HG03095 (cell line): ENCODE data around the gene SSBP3.
"Not testable (repeated sequence)": the region's sequence is repeated elsewhere in the genome, so short reads cannot be mapped to it uniquely, and the experiment has no call there.

ENCODE experiments used
- ATAC-seq: cut with Tn5 transposase; IDR thresholded peaks from one replicate; pipeline ENCODE4 v1.9.1; 2021; ENCODE audit warnings: moderate library complexity; ENCODE audit not compliant: unreplicated experiment

Gene SSBP3

DNA sequence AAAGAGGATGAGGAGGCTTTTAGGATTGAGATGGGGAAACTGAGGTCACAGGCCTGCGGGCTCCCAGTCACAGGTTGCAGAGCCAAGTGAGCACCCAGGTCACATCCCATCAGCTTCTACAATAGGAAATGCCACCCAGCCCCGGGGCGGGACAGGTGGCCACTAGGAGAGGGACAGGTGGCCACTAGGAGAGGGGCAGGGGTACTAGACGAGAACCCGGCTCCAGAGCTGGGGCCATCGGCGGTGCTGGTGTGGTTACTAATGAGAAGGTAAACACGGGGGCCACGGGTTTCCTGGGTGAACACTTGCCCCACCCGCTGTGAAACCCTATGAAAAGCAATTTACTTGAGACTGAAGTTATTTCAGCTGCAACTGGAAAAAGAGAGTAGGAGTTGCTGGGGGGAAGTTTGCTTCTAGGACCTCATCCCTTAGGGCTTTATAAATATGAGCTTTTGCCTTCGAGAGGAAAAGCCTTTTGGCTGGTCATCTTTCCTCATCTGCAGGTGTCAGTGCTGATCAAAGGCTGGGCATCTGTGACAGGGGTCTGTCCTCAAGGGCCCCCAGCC is 153.7 kb downstream of the SSBP3 start:
- ATAC-seq: no peak

DNA sequence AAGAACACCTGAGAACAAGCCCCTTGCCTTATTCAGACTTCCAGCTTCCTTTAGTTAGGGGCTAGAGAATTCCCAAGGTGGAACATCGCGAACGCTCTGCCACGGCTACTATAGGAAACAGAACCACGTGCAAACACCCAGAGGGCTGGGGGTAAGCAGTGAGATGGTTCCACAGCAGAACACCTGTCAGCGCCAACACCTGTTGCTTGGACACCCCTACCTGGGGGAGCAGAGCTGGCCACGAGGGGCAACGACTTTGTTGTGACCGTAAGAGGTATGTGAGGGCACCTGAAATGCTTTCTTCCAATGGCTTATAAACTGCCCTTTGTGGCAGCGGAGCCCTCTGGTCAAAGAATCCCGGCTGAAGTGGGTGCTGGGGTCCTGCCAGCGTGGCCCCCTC is 155.5 kb downstream of the SSBP3 start:
- ATAC-seq: no peak

DNA sequence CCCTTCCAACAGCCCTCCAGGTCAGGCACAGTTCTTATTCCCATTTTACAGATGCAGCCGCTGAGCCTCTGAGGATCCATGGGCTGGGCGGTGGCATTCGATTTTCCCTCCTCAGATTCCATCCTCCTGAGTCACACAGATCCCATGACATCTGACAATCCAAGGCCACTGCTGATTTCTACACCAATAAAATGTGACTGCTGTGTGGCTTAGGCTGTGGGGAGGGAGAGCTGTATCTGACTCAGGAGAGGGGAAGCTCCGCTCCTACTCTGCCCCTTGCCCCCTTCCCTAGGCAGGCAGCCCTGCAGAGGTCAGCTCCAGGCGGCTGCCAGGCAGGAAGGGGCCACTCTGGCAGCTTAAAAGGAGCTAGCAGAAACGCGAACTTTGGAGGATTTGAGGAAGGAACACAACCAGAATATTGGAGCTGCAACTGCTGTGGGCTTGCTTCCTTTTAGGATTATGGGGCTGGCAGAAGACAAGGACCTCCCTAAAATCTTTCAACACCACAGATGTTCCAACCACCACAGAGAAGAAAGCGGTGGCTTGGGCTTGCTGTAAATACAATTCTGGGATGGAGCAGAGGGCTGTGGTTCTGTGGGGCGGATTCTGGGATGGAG is 156.3 kb downstream of the SSBP3 start:
- ATAC-seq: no peak

DNA sequence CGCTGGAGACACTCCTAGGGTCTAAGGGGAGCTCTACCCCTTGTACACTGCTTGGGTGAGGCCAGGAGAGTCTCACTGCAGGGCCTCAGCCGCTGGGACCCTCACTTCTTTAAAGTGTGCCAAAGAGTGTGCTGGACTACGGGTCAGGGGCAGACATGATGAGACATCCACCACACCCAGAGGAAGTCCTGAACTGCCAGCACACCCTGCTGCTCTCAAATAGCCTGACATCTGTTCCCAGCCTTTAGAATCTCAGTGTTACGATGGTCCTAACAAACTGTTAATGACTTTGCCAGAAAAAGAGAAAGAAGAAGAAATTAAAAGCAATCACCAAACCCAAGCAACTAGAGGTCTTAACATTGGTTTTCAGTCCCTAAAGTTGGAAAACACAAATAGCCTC is 157.2 kb downstream of the SSBP3 start:
- ATAC-seq: no peak

DNA sequence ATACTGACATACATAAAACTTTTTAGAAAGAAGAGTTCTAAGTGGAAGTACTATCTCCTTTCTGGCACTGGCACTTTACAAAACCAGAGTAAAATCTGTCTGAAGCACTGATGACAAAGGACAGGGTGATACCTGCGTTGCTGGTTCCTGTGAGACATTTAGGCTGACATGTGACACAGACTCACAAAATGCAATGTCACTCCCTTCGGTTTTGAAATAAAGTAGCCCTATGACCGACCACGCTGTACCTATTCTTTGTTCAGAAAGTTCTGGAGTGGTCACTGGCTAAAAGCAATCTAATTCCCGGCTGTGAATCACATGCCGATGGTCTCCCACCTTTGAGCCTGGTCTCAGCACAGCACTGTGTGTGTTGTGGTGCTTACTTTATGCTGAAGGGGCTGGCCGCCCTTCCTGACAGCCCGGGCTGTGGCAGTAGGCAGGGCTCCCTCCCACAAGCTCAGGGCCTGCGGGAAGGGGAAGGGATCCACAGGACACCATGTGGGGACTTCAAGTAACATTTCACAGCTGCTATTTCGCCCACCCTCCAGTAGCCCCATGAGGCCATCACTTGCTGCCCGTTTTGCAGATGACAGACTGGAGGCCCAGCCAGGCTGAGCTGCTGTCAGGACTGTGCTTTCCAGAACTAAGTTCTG is 158.2 kb downstream of the SSBP3 start:
- no peak for ATAC-seq

DNA sequence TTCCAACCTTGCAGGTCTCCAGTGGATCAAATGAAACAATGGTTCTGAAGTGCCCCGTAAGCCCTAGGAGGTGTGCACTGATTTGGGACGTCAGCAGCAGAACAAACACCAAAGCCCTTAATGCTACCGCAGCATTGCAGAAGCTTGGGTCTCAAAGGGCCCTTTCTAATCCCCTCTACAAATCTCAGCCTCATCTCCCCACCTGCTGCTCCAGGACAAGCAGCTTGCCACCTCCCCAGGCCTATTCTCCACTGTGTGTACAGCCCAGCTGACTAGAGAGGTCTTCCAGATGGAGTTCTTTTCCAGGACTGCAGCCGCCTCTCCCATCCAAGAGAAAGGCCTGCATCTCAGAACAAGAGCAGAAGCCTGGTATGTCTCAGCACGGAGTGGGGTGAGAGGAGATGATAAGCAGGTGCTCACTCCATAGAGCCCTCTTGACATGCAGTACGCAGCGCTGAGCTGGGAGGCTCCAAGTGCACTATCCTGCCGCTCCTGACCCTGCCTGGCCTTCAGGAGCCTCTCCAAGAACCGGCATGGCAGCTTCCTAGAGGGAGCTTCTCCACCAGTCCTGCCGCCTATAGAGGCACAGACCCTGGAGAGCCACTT is 160.0 kb downstream of the SSBP3 start:
- no peak for ATAC-seq

DNA sequence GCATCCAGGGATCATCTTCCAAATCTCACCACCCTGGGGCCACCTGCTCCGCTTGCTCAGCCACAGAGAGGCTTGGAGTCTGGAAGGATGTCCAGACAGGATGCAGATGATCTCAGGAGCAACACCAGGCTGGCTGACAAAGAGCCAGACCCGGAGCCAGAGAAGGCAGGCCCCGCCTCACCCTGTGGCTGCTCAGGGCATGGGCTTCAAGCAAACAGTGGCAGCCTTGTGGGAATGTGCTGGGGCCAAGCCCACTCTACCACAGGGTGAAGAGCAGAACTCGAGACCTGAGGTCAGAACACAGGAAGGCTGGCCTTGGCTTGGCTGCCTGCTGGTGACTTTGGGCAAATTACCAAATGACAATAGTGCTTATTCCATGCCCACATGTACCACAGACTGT is 160.7 kb downstream of the SSBP3 start:
- no peak for ATAC-seq

DNA sequence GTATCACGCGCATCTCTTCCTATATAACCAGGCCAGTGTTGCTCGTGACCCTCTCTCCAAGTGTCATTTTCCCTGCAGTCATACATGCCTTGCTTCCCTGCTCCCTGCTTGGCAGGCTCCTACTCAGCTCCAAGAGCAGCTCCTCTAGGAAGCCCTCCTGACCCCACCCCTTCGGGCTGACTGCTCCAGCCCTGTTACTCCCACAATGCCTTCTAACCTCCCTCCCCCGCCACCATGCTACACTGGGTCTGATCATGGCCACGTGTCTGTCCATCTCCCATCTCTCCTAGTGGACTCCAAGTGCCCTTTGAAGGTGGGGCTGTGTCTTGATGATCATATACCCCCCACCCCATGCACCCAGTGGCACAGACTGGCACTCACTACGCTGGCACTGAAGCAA is 161.5 kb downstream of the SSBP3 start:
- no peak for ATAC-seq

DNA sequence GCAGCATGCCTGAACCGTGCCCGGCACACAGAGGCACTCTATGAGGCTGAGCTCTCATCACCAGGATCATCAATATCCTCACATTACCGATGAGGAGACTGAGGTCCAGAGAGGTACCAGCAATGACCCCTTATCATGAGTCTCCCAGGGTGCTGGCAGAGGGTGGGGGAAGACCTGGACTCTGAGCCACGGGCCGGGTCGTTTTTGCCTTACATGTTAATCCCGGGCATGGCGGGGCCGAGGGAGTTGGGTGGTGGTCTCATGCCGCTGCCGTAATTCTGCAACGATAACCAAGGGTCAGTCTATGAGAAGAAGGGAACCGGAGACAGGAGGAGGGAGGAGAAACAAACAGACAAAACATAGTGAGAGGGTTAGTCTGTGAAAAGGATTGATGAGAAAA is 163.2 kb downstream of the SSBP3 start:
- no peak for ATAC-seq

DNA sequence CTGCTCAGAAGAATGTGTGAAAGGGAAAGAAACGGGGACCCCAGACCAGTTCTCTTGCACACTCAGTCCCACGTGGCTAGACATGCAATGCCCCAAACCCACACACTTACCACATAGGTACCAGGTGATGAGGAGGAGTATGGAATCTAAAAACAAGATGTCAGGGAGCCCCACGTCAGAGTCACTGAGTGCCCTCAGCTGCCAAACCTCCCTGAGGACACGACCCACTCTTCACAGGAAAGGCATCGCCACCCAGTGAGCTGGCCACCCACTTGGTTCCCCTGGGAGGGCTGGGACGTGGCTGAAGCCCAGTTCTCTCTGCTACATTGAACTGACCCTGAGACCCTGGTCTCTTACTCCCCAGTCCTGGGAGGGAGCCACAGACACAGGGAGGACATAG is 164.8 kb downstream of the SSBP3 start:
- ATAC-seq: no peak

DNA sequence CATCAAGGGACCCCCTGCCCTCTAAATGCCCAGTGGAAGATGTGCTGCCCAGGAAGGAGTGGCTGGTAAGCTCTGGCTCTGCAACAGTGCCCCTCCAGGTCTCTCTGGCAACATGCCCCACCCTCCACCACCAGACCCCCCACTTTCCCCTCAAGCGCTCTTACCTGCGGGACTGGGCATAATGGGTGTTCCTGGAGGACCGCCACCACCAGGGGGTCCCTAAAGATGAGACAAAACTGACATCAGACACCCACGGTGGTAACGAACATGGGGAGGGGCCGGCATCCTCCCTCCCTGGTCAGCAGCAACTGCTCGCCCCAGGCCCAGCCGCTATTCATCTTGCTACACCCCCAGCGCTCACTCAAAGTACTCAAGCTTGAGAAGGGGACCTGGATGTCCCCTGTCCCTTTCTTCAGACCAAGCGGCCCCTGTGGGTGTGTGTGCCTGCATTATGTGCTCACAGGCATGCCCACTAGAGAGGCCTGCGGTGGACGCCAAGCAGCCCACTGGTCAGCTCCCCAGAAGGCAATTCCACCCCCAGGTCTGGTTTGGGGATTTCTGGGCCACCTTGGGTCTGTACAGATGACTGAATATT is 165.4 kb downstream of the SSBP3 start:
- no peak for ATAC-seq

DNA sequence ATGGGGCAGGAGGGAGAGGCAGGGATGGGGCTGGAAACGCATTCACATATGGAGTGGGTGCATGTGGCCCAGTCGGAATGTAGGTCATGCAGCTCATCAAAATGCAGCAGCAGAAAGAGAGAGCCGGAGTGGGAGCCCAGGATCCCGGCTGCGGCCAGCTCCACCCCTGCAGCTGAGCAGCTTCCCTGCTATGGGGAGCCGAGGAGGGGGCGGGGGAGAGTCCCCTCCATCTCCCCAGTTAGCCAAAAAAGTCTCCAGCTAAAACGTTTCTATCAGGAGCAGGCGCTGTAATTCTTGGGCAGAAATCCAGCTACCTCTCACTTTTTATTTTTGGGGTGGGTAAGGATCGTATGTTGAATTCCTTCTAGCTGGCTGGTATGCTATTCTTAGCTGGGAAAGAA is 166.6 kb downstream of the SSBP3 start:
- ATAC-seq: no peak

DNA sequence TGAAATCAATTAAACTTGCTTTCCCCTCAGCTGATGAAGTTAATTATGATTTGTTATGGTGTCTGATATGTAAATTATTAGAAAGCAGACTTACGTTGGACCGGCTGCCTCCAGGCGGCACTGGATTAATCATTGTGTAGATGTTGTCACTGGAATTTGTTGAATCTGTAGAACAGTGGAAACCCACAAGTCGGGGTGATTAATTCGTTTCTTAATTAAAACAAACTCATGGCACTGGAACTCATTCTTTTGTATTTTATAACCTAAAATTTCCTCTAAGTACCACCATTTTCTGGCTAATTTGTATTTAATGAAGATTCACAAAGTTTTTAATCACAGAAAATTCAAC is 167.2 kb downstream of the SSBP3 start:
- no peak for ATAC-seq

DNA sequence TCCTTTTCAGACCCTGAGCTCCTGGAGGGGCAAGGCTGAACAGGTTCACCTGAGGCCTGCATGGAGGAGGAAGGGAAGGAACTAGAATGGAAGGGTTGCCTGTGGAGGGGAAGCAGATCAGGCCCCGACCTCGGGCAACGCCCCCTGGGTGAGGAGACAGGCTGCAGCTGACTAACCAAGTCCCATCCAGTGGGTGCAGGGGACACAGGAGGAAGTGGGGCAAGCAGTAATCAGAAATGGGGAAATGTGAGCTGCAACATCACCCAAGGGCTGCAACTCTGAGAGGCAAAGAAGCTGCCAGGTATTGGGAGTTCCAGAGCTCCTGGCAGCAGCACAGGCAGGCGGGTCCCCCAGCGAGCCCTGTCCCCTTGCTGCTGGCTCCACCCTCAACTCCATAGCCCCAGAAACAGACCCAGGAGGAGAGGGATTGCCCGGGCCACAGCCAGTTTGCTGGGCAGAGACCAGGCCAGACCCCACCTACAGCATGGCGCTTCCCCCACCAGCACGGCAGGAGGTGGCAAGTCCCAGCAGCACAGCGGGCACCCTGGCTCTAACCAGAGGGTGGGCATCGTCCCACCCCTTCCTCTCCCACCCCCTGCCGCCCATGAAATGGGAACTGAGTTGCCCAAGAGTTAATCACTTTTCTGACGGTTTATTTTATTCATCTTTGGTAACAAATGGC is 167.7 kb downstream of the SSBP3 start:
- ATAC-seq: no peak

DNA sequence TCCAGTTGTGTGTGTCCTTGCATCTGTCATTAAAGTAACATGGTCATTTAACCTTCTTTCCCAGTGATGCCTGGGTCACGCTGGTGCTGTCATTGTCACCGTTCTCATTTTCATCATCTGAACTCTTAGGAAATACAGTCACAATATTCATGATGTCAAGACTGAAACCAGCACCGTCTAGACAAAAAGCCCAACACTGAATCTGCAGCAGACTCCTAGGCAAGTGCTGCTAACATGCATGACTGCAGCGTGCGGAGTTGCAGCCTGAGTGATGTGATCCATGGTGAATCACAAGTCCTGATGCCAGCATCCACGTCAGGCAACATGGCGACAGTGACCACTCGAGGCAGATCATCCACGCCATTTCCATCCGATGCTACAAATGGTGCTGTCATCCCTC is 168.6 kb downstream of the SSBP3 start:
- ATAC-seq: no peak

DNA sequence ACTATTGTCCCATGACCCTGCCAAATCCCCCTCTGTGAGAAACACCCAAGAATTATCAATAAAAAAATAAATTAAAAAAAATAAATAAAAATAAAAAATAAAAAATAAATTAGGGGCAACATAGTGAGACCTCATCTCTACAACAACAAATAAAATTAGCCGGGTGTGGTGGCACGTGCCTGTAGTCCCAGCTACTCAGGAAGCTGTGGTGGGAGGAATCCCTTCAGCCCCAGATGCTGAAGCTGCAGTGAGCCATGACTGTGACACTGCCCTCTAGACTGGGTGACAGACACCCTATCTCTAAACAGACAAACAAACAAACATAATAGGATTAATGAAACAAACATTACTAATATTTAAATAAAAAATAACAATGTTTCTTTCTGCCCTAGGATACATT is 171.9 kb downstream of the SSBP3 start:
- ATAC-seq: no peak

DNA sequence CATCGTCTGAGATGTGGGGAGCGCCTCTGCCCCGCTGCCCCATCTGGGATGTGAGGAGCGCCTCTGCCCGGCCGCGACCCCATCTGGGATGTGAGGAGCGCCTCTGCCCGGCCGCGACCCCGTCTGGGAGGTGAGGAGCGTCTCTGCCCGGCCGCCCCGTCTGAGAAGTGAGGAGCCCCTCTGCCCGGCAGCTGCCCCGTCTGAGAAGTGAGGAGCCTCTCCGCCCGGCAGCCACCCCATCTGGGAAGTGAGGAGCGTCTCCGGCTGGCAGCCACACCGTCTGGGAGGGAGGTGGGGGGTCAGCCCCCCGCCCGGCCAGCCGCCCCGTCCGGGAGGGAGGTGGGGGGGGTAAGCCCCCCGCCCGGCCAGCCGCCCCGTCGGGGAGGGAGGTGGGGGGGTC is 173.0 kb downstream of the SSBP3 start:
- ATAC-seq: not testable (repeated sequence)

DNA sequence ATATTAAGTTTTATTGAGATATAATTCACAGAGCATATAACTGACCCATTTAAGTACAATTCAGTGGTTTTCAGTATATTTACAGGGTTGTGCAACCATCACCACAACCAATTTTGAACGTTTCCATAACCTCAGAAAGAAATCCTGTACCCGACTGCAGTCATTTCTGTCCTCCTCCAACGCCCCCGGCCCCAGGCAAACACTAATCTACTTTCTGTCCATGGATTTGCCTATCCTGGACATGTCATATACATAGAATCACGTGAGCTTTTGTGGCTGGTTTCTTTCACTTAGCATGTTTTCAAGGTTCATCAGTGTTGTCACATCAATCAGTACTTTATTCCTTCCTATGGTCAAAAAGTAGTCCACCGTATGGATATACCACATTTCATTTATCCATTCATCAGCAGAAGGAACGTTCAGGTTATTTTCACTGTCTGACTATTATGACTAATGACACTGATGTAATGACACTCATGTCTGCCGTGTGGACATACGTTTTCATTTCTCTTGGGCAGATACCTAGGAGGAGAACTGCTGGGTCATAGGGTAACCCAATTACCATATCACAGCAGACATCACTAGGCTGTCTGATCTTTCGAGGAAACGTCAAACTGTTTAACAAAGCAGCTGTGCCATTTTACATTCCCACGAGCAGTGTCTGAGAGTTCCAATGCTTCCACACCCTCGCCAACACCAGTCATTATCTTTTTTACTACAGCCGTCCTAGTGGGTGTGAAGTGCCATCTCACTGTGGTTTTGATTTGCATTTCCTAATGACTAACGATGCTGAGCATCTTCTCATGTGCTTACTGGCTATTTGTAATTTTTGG is 175.5 kb downstream of the SSBP3 start:
- ATAC-seq: no peak

DNA sequence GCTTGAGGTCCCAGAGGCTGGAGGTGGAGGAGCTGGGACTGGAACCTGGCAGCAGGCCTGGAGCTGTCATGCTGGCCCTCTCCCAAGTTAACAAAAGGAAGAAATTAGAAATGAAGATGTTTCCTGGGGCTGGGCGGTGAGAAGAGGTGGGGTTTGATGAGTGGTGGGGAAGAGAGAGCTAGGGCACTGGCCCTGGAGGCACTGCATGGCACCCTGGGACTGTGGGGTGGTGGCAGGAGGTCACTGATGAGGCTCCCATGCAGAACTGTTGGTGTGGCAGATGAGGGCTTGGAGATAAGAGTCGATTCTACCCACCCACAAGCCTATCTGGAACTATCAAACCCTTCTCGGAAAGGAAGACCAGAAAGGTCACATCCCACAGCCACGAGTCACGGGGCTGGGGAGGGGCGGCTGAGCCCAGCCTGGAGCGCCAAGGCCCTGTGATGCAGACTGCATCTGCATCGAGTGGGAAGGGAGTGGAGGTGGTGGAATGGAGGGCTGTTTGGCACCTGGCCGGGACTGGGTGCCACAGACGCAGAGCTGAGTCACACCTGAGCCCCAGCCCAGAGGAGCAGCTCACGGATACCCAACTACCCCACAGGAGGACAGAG is 176.8 kb downstream of the SSBP3 start:
- no peak for ATAC-seq

DNA sequence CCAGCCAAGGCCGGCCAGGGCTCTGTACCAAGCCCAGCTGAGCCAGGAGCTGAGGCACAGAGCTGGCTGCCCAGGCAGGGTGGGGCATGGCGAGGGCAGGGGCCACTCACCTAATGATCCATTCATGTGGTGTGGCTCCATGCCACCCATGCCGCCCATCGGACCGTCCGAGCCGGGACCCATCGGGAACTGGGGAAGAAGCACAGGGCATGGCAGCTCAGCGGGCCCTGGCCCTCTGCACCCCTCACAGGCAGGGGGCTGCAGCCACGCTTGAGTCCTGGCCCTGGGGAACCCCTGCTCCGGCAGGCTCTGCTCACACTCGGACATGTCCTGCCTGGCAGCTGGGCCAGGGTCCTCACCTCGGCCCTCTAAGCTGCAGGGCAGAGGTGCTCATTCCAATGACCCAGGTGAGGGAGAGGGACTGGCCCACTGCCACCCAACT is 177.5 kb downstream of the SSBP3 start:
- ATAC-seq: no peak
